ENCODE results near the gene CAMKK2. TPM values are rescaled to one million over a fixed set of nuclear protein-coding genes. Genes with fewer than 3 reads are reported as not detected.

The CAMKK2 gene
- total and polyA plus RNA-seq, 2 of the 4 experiments (the other 2 are of a cell fraction): 15.2 to 24.7 TPM

DNA sequence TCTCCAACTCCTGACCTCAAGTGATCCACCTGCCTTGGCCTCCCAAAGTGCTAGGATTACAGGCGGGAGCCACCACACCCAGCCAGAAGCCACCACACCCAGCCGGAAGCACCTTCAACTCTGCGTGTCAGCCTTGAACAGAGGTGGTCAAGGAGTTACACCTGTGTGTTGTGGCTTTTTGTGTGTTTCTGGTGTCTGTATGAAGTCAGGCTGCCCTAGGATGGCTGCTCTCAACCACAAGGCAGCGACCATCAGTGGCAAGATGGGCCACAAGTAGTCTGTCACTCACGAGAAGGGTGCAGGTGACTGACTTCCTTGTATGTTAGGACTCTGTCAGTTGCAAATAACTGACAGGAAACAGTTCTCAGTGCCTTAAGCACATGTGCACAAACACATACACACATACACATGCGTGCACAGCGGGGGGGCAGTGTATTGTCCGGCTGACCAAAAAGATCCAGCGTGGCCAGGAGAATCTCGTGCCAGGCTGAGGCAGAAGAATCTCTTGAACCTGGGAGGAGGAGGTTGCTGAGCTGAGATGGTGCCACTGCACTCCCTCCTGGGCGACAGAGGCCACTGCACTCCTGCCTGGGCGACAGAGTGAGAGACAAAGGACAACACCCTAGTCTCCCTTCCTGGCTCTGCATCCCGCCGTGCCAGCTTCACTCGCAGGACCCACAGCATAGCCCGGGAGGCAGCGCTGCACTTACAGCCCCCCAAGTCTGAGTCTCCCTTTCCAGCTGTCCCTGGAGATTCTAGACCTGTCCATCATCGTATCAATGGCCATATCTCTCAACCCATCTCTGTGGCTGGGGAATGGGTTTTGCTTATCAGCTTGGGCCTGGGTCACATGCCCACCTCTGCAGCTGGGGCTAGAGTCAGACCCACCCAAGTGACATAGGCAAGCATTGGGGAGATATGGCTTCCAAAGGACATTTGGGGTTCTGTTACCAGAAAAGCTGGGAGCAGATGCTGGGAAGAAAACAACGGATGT, 72.9 kb downstream of the CAMKK2 start:
- no peaks in the 10 kb centered on the region for H3K27me3 ChIP-seq (ENCODE audit: control insufficient read depth, insufficient read depth, low read length)
- no peak overlapping the region for H4K5ac ChIP-seq (ENCODE audit: low read depth, low read length)
- H2AFZ ChIP-seq (replicated peaks; ENCODE audit: low read length, poor library complexity): no peak overlapping the region
- no peak overlapping the region for H2AK5ac ChIP-seq (ENCODE audit: low read depth, low read length)
- no peak overlapping the region for H3K27ac ChIP-seq (ENCODE audit: insufficient read depth, low read length)
- no peak overlapping the region for H3K23ac ChIP-seq (ENCODE audit: low read depth, low read length)
- H3K14ac ChIP-seq (replicated peaks; ENCODE audit: low read depth, low read length): no peak overlapping the region
- no peak for DNase-seq
- no peaks in the 10 kb centered on the region for H3K79me1 ChIP-seq (ENCODE audit: low read depth in 1 of 2, low read length in 2 of 2)
- no peak overlapping the region for H2BK5ac ChIP-seq (ENCODE audit: low read depth, low read length, poor library complexity, severe bottlenecking)
- H2BK120ac ChIP-seq (ENCODE audit: low read depth, low read length): no peak overlapping the region
- no peak overlapping the region for H3K18ac ChIP-seq (ENCODE audit: low read depth, low read length)
- no peaks in the 10 kb centered on the region for H4K20me1 ChIP-seq (ENCODE audit: insufficient read depth, low read length)
- no peaks in the 10 kb centered on the region for H3K9me3 ChIP-seq (ENCODE audit: control insufficient read depth, insufficient read depth, low read length)
- H4K8ac ChIP-seq (ENCODE audit: low read depth in 2 of 2, low read length in 2 of 2): no peak overlapping the region
- ATAC-seq (ENCODE audit: low read depth): no peak
- no CpG with 5 or more reads among the region's 19 CpGs for WGBS, 2 experiments (ENCODE audit: extremely low coverage in 2 of 2, insufficient read length in 1 of 2)
- no peak overlapping the region for H3K9ac ChIP-seq (ENCODE audit: low read depth, low read length)
- H2BK20ac ChIP-seq (ENCODE audit: low read depth, low read length): no peak overlapping the region
- no peaks in the 10 kb centered on the region for H3K4me1 ChIP-seq (ENCODE audit: control insufficient read depth, insufficient read depth, low read length)
- no peak overlapping the region for H3K56ac ChIP-seq (ENCODE audit: extremely low read depth, insufficient read depth, low read length)
- no peak overlapping the region for H2BK15ac ChIP-seq (ENCODE audit: low read depth, low read length)
- BruUV-seq (replicated peaks): no TSS peak
- TF ChIP-seq RAD21 (IDR thresholded peaks at IDR 0.05; ENCODE audit: low read length) (peak; percentile 41), MXI1 (IDR thresholded peaks at IDR 0.05; ENCODE audit: borderline replicate concordance, low read depth, low read length) (no peak), BHLHE40 (IDR thresholded peaks at IDR 0.05; ENCODE audit: low read depth, low read length) (no peak), CHD1 (IDR thresholded peaks at IDR 0.05; ENCODE audit: low read depth, low read length) (no peak), SMC3 (IDR thresholded peaks at IDR 0.05; ENCODE audit: low read depth, low read length) (peak; percentile 39; the same call in 1 of the 2 replicates), RFX5 (IDR thresholded peaks at IDR 0.05; ENCODE audit: low read depth, low read length) (no peak), ELK1 (IDR thresholded peaks at IDR 0.05; ENCODE audit: borderline replicate concordance, low read depth, low read length) (no peak)
- TF ChIP-seq, protein P1, sequence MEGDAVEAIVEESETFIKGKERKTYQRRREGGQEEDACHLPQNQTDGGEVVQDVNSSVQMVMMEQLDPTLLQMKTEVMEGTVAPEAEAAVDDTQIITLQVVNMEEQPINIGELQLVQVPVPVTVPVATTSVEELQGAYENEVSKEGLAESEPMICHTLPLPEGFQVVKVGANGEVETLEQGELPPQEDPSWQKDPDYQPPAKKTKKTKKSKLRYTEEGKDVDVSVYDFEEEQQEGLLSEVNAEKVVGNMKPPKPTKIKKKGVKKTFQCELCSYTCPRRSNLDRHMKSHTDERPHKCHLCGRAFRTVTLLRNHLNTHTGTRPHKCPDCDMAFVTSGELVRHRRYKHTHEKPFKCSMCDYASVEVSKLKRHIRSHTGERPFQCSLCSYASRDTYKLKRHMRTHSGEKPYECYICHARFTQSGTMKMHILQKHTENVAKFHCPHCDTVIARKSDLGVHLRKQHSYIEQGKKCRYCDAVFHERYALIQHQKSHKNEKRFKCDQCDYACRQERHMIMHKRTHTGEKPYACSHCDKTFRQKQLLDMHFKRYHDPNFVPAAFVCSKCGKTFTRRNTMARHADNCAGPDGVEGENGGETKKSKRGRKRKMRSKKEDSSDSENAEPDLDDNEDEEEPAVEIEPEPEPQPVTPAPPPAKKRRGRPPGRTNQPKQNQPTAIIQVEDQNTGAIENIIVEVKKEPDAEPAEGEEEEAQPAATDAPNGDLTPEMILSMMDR (conservative IDR thresholded peaks at IDR 0.05; ENCODE audit: low read depth, low read length): peak; percentile 25; the same call in 1 of the 2 replicates
- intact Hi-C loops (cut with micrococcal nuclease): no loop called here
- in situ Hi-C loops (cut with MboI; ENCODE audit: low sequenced_read_pairs): no loop called here
- H3K9me1 ChIP-seq (ENCODE audit: insufficient read depth, low read length): 0 out of 2 replicates have a peak, but pooled peaks cover 3% of the 10 kb centered on the region
- H2AK9ac ChIP-seq (replicated peaks; ENCODE audit: low read depth, low read length, poor library complexity): no peak overlapping the region
- H3K4me2 ChIP-seq (ENCODE audit: low read depth, low read length): no peak overlapping the region
- ChIA-PET CTCF (interaction anchor here (1.2 kb wide), 1 partner anchor 8 kb away, joined by 3 read pairs; no protein-coding TSS in a partner anchor), POLR2A (ENCODE audit: unreplicated experiment) (no interaction called here)
- dilution Hi-C loops (cut with HindIII; ENCODE audit: low sequenced_read_pairs, unreplicated experiment): no loop called here
- no peak overlapping the region for H3K4me3 ChIP-seq (ENCODE audit: insufficient read depth, low read depth, low read length)
- H3K4ac ChIP-seq (ENCODE audit: low read depth, low read length): no peak overlapping the region
- H3K36me3 ChIP-seq (ENCODE audit: control insufficient read depth, insufficient read depth, low read length): peaks cover 2% of the 10 kb centered on the region; the same call in 1 of the 2 replicates
- no peak overlapping the region for H4K91ac ChIP-seq (ENCODE audit: insufficient read depth, low read depth, low read length)
